Naive thymus-derived CD8-positive, alpha-beta T cell (primary cell): ENCODE results near the gene ADAMTS2. TPM values are rescaled to one million over a fixed set of nuclear protein-coding genes. Genes with fewer than 3 reads are reported as not detected.

Source experiments
- ATAC-seq, 2 donors: fragments of 150-1000 bp; cut with Tn5 transposase in 1 of 2; sonication (Bioruptor Pico), chemical (Tn5 transposase) in 1 of 2; 1 replicate in 1 of 2; 2 replicates in 1 of 2; pipeline ENCODE4 v1.10.0; 2021; ENCODE audit warnings: mild to moderate bottlenecking in 2 of 2, moderate library complexity in 2 of 2
- POLR2A ChIA-PET: fragments of 350-600 bp; sonication (Branson Sonifier 250); formaldehyde crosslinking; loops from one replicate; lab custom pipeline; 2021; ENCODE audit warnings: antibody characterized with exemption; lab: Charles Lee
- DNase-seq, 10 donors: peaks; one replicate each; pipeline versions ENCODE4 v3.0.0 to v3.0.0-alpha.2; 2020 to 2022
- H3K27ac Mint-ChIP-seq, 10 donors: one replicate each; pipeline ENCODE4 v1.8.0; 2020 to 2022; ENCODE audit warnings: mild to moderate bottlenecking in 10 of 10, mixed read lengths in 10 of 10, moderate library complexity in 4 of 10, inconsistent platforms in 1 of 10
- H3K27me3 Mint-ChIP-seq, 5 donors: one replicate each; pipeline ENCODE4 v1.8.0; 2021 to 2022; ENCODE audit warnings: mixed read lengths in 5 of 5
- H3K36me3 Mint-ChIP-seq, 3 donors: one replicate each; pipeline ENCODE4 v1.8.0; 2020 to 2022; ENCODE audit warnings: mixed read lengths in 3 of 3, mild to moderate bottlenecking in 2 of 3, inconsistent platforms in 1 of 3
- H3K4me1 Mint-ChIP-seq, 4 donors: one replicate each; pipeline ENCODE4 v1.8.0; 2021 to 2022; ENCODE audit warnings: mixed read lengths in 4 of 4
- H3K4me3 Mint-ChIP-seq, 10 donors: one replicate each; pipeline ENCODE4 v1.8.0; 2020 to 2022; ENCODE audit warnings: mild to moderate bottlenecking in 10 of 10, mixed read lengths in 10 of 10, moderate library complexity in 6 of 10, inconsistent platforms in 1 of 10
- H3K9me3 Mint-ChIP-seq, 9 donors: one replicate each; pipeline ENCODE4 v1.8.0; 2020 to 2022; ENCODE audit warnings: mixed read lengths in 9 of 9, mild to moderate bottlenecking in 3 of 9, inconsistent platforms in 1 of 9, moderate library complexity in 1 of 9
- polyA plus RNA-seq, 3 donors: library from polyadenylated mRNA; unstranded; fragments of 300-500 nt; fragmentation: Illumina TruSeq; gene quantifications; one replicate each; pipeline ENCODE4 v1.2.3, GENCODE V29; 2021
- total RNA-seq, 8 experiments: library from RNA in 2 of 8; stranded (reverse) in 2 of 8; gene quantifications; one replicate each; pipeline ENCODE4 v1.2.3 and lab custom pipeline; 2021 to 2026

Gene ADAMTS2
- total and polyA plus RNA-seq, 5 experiments from 2014 or later: 0.02 TPM; not detected in 4

DNA sequence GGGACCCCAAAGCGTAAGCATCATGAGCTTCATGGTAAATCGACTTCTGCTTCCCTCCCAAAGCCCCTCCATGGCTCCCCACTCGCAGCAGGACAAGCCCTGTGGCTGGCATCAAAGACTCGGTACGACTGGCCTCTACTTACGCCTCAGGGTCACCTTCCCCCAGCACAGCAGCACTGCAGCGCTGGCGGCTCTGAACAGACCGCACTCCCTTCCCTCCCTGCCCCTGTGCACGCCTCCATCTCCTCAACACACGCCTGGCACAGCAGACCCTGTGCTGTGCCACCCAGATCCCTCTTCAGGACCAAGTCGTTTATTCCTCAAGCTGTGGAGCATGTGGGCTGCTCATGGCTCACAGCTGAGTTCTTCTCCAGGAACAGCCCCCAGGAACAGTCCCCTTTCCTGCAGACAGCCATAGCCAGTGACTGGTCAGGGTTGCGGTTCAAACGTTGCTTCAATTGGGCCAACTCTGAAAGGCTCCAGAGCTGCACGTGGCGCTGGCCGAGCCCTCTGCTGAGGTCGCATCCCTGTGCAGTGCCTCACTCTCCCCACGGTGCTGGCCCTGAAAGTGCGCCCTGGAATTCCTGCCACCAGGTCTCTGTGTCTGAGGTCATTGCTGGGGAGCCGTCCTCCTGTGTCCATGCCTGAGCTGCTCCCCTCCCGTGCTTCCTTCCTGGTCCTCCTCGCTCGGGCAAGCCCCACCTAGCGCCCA is 197.1 kb downstream of the ADAMTS2 start:
- ATAC-seq (no peak), DNase-seq (peak in 1 of 10 donors; percentile 55)
- no peaks in the 10 kb centered on the region for H3K27me3 Mint-ChIP-seq
- H3K27ac Mint-ChIP-seq: peak overlapping the region in 1 of 10 donors; percentile 68
- H3K9me3 Mint-ChIP-seq: no peaks in the 10 kb centered on the region
- H3K36me3 Mint-ChIP-seq: no peaks in the 10 kb centered on the region
- H3K4me3 Mint-ChIP-seq: no peak overlapping the region
- POLR2A ChIA-PET: no interaction called here
- peaks cover 0 to 6% (median 5%) of the 10 kb centered on the region in 4 donors for H3K4me1 Mint-ChIP-seq

DNA sequence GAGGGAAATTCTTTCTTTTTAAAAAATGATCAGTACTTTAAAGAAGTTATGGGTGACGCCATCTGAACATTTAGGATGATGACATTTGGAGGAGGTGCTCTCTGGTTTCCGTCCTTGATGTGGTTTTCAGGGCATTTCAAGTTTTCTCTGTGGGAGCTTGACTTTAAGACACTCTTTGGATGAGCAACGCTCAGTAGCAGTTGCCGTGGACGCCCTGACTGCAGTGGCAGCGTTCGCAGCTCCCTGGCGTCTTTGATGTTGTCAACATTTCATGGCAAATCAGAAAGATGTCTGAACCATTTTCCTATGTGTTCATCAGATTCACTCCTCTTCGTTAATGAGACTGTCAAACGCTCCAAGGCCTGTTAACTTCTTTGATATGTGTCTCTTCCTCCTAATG is 199.0 kb downstream of the ADAMTS2 start:
- H3K4me3 Mint-ChIP-seq: peak overlapping the region in 5 of 10 donors; percentile 33 to 48 (median 43)
- peak in 7 of 10 donors; percentile 9 to 59 (median 34) for DNase-seq
- H3K27me3 Mint-ChIP-seq: no peaks in the 10 kb centered on the region
- POLR2A ChIA-PET: no interaction called here
- ATAC-seq: peak; percentile 63 to 88
- H3K9me3 Mint-ChIP-seq: no peaks in the 10 kb centered on the region
- H3K4me1 Mint-ChIP-seq: peaks cover 5 to 21% (median 12%) of the 10 kb centered on the region in 4 donors
- H3K27ac Mint-ChIP-seq: peak overlapping the region in 5 of 10 donors; percentile 20 to 80 (median 74)
- H3K36me3 Mint-ChIP-seq: no peaks in the 10 kb centered on the region

DNA sequence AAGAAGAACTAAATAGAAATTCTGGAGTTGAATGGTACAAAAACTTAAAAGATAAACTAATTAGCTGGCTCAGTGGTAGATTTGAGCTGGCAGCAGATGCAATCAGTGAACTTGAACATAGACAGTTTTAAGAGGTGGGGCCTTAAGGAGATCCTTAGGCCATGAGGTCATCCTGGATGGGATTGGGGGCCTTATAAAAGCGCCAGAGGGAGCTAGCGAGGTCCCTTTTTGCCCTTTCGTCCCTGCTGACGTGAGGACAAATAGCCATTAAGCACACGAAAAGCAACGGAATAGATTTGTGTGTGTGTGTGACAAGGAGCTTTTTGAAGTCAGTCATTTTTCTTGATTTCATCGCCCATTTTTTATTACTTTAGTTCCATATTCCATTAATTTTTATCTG is 201.8 kb downstream of the ADAMTS2 start:
- Mint-ChIP-seq H3K27ac (no peak overlapping the region), H3K27me3 (no peaks in the 10 kb centered on the region), H3K9me3 (no peaks in the 10 kb centered on the region), H3K4me1 (peaks cover 5 to 21% (median 12%) of the 10 kb centered on the region in 4 donors), H3K36me3 (no peaks in the 10 kb centered on the region), H3K4me3 (no peak overlapping the region)
- ATAC-seq (no peak), DNase-seq (no peak)
- POLR2A ChIA-PET: no interaction called here

DNA sequence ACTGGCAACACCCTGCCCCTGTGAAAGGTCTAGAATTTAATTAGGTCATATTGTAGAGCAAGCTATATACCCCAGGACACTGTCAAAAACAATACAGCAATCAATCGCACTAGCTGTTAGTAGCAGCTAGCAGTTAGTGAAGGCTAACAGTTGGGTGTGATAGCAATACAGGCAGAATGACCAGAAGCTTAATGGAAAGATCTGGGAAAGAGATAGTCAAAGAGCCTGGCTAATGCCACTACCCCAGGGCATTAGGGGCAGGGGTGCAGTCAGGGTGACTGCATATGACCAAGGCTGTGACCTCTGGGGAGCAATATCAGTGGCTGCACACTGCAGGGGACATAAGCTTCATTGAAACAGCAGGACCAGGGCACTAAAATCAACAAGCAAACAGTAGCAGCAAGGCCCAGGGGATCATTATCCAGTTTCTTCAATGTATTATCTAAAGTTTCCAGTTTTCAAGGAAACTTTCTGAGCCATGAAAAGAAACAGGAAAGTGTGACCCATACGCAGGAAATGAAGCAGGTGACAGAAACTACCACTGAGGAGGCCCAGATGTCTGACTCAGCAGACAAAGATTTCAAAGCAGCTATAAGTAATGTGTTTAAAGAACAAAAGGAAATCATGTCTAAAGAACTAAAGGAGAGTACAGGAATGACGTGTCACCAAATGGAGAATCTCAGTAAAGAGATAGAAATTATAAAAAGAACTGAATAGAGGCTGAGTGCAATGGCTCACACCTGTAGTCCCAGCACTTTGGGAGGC is 202.6 kb downstream of the ADAMTS2 start:
- POLR2A ChIA-PET: interaction anchor here (0.5 kb wide), 1 partner anchor 159 kb away, joined by 3 read pairs; no protein-coding TSS in a partner anchor
- no peak for ATAC-seq
- Mint-ChIP-seq H3K4me3 (no peak overlapping the region), H3K27ac (peak overlapping the region in 1 of 10 donors; percentile 51), H3K4me1 (peaks cover 5 to 21% (median 12%) of the 10 kb centered on the region in 4 donors), H3K9me3 (no peaks in the 10 kb centered on the region), H3K27me3 (no peaks in the 10 kb centered on the region), H3K36me3 (no peaks in the 10 kb centered on the region)
- no peak for DNase-seq

DNA sequence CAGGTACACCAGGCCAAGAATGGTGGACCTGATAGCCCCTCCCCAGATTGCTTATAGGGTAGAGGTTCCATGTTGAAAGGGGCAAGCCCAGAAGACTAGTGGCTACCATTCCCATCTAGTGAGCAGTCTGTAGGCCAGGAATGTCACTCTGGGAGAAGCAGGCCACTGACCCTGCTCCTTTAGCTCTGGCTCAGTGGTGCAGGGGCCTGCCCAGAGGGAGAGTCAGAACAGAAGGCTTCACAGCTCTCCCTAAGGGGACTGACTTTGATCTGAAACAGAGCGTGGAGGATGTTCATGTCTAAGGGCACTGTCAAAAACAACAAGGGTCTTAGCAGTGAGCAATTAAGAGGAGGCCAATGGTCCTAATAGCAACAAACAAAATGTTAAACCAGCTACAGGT is 203.4 kb downstream of the ADAMTS2 start:
- ATAC-seq (no peak), DNase-seq (no peak)
- Mint-ChIP-seq H3K36me3 (no peaks in the 10 kb centered on the region), H3K4me1 (peaks cover 5 to 21% (median 12%) of the 10 kb centered on the region in 4 donors), H3K9me3 (no peaks in the 10 kb centered on the region), H3K27me3 (no peaks in the 10 kb centered on the region), H3K4me3 (no peak overlapping the region), H3K27ac (no peak overlapping the region)
- POLR2A ChIA-PET: no interaction called here

DNA sequence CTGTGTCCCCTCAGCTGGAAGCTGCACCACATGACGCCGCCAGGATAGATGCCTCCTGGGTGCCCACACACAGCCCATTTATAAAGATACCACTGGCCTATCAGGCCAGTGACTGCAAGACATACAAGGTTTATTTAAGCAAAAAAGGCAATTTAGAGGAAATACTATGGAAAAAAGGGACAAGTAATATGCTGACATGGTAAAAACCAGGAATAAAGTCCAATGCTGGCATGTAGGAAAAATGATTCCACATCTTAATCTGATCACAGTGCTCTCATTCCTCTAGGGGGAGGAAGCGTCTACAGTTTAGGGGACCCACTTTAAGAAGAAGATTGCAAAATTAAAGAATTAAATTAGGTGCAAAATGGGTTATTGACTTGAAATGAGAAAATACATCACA is 205.0 kb downstream of the ADAMTS2 start:
- ATAC-seq (no peak), DNase-seq (no peak)
- no peak overlapping the region for H3K27ac Mint-ChIP-seq
- no peak overlapping the region for H3K4me3 Mint-ChIP-seq
- POLR2A ChIA-PET: no interaction called here
- peaks cover 5 to 15% (median 7%) of the 10 kb centered on the region in 4 donors for H3K4me1 Mint-ChIP-seq
- H3K36me3 Mint-ChIP-seq: no peaks in the 10 kb centered on the region
- H3K27me3 Mint-ChIP-seq: no peaks in the 10 kb centered on the region
- no peaks in the 10 kb centered on the region for H3K9me3 Mint-ChIP-seq

DNA sequence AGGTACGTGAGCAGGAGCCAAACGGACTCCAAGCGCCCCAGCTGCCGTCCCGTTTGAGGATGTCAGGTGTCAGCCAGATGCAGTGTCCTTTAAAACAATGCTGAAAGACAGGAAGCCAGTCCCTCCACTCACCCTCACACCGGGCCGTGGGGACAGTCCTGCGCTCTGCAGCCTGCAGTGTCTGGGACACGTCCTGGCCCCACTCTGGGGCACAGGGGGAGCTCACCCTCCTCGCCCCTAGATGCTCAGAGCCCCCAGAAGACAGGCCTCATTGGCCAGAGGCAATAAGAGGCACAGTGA is 205.4 kb downstream of the ADAMTS2 start:
- Mint-ChIP-seq H3K4me1 (peaks cover 5 to 15% (median 7%) of the 10 kb centered on the region in 4 donors), H3K9me3 (no peaks in the 10 kb centered on the region), H3K4me3 (no peak overlapping the region), H3K27me3 (no peaks in the 10 kb centered on the region), H3K36me3 (no peaks in the 10 kb centered on the region), H3K27ac (no peak overlapping the region)
- POLR2A ChIA-PET: no interaction called here
- DNase-seq: no peak
- no peak for ATAC-seq

DNA sequence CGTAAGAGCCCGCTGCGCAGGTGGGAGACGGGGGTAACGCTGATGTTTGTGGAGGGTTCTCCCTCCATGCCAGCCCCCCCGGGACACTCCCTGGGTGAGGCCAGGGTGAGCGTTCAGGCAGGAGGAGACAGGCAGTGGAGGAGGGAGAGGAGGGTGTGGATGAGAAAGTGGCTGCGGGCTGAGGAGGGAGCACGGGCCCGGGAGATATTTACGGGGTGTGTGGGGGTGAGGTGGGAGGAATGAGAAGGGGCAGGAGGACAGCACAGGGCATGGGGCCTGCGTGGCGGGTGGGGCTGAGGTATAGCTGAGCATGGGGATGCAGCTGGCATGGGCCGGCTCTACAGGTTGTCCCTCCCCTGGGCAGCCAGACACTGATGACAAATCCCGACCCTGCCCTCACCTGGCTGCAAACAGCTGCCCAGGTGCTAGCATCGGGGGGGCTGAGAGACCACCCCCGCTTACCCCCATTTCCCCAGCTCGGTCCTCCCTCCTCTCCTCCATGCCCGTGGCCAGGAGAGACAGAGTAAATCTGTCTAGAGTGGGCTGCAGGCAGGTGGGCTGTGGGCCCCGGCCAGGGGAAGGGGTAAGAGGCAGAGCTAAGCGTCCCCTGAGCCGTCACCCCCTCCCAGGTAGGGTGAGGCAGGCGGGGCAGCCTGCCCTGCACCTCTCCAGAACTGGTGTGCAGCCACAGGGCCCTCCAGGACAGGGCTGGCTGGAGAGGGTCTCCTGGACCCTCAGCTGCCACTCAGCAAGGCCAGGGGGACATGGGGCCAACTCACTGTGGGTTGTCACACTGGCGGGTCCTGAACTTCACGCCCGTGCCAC is 205.9 kb downstream of the ADAMTS2 start:
- H3K9me3 Mint-ChIP-seq: no peaks in the 10 kb centered on the region
- no peak for ATAC-seq
- no peak overlapping the region for H3K4me3 Mint-ChIP-seq

DNA sequence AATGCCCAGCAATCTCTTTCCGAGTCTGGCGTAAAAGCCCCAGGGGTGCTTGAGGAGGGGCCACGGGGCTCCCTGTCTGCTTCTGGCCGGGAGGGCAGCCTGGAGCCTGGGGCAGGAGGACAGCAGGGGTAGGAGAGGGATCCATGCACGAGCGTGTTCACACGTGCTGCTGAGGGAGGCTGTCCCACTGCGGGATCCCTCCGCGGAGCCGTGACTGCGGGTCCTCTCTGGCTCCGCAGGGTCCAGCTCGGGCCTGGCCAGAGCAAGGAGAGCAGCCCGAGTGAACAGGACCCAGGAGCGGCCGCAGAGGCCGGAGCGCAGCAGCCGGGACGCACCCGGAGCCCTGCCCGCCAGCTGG is 206.7 kb downstream of the ADAMTS2 start:
- no peaks in the 10 kb centered on the region for H3K9me3 Mint-ChIP-seq

More for the DNA sequence above, 205.9 kb downstream of the ADAMTS2 start:
- peak in 1 of 10 donors; percentile 62 for DNase-seq
- Mint-ChIP-seq H3K27ac (no peak overlapping the region), H3K4me1 (peaks cover 5 to 15% (median 7%) of the 10 kb centered on the region in 4 donors), H3K27me3 (no peaks in the 10 kb centered on the region), H3K36me3 (no peaks in the 10 kb centered on the region)
- POLR2A ChIA-PET: no interaction called here

DNA sequence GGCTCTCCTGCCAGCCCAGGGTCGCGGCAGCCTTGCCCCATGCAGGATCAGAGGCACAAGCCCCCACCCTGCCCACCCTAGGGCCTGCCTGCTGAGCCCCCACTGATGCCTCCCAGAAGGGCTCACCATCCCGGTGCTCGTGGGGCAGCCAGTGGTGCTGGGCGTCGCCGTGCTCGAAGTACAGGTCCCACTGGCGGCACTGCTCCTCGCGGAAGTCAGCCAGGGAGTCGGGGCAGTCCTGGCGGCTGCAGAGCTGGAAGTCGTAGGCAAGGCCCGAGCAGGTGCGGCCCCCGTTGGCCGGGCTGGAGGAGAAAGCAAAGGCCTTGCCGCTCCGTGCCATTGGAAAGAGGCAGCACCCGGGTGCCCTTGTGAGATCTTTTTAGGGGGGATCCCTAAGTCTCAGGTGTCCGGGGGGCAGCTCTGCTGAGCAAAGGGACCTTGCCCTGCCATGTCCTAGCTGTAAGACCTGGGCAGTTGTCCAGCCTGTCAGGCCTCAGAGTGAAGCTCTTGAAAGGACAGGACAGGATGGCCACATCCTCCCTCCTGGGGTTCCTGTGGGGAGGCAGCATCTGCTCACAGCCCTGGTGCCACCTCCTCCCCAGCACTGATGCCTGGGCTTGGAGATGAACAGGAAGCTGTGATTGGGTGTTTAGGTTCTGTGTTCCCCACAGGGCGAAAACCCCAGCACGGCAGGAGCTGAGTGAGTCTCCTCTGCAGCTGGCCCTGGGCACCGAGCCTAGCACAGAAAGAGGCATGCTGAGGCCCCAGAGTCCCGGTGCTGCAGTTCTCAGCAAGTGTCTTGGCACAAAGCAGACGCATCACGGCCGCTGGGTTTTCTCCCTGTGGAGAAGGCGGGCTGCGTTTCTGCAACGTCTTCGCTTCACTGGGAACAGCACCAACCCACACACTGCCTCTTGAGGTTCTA is 207.4 kb downstream of the ADAMTS2 start:
- ATAC-seq: no peak
- Mint-ChIP-seq H3K9me3 (no peaks in the 10 kb centered on the region), H3K36me3 (no peaks in the 10 kb centered on the region), H3K27me3 (no peaks in the 10 kb centered on the region), H3K27ac (no peak overlapping the region), H3K4me3 (no peak overlapping the region), H3K4me1 (peaks cover 5 to 12% (median 6%) of the 10 kb centered on the region in 4 donors)
- POLR2A ChIA-PET: no interaction called here
- peak in 1 of 10 donors; percentile 45 for DNase-seq

More for the DNA sequence above, 206.7 kb downstream of the ADAMTS2 start:
- Mint-ChIP-seq H3K36me3 (no peaks in the 10 kb centered on the region), H3K27ac (no peak overlapping the region), H3K4me3 (no peak overlapping the region), H3K4me1 (peaks cover 5 to 15% (median 7%) of the 10 kb centered on the region in 4 donors), H3K27me3 (no peaks in the 10 kb centered on the region)
- ATAC-seq: no peak
- DNase-seq: no peak
- POLR2A ChIA-PET: no interaction called here

DNA sequence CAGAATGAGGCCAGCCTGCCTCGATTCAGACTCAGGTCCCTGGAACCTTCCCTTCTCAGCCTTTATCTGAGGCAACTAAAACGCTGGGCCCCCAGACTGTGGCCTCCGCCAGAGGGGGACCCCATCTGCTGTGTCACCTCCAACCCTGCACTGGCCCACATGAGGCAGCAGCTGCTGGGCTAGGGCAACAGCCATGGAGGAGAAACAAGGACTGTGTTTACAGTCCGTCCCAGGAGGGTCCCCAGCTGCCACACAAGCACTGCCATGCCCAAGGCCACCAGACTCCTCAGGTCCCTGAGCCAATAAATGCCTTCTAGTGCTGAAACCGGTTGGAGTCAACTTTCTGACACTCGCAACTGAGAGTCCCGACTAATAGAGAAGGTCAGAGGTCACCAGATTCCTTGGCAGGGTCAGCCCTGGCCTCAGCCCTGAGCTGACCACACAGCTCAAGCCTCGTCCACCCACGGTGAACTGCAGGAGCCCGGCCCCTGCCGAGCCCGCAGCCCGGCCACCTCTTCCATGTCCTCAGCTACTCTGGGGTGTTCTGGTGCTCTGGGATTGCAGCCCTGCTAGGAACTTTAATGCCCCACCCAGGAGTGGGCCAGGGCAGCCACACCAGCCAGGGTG is 208.1 kb downstream of the ADAMTS2 start:
- DNase-seq: peak in 1 of 10 donors; percentile 59

More for the DNA sequence above, 208.1 kb downstream of the ADAMTS2 start:
- POLR2A ChIA-PET: no interaction called here
- Mint-ChIP-seq H3K4me1 (peaks cover 0 to 5% (median 0%) of the 10 kb centered on the region in 4 donors), H3K27me3 (no peaks in the 10 kb centered on the region), H3K4me3 (no peak overlapping the region), H3K9me3 (no peaks in the 10 kb centered on the region), H3K36me3 (no peaks in the 10 kb centered on the region), H3K27ac (no peak overlapping the region)
- no peak for ATAC-seq
